Keratinocyte (primary cell): Measurements from ENCODE around the gene VWA7. TPM values are rescaled to one million over a fixed set of nuclear protein-coding genes. Genes with fewer than 3 reads are reported as not detected.
A peak's percentile ranks its signal among the peaks of the same experiment; 100 is the strongest.

Source experiments
- DNase-seq: peaks from one replicate; pipeline ENCODE4 v3.0.0-alpha.2; 2011; ENCODE audit warnings: low read depth, missing footprints, low spot score
- FAIRE-seq: peaks from 2 replicates; lab custom pipeline; 2011; peaks lifted over from hg19 to GRCh38; lab: Jason Lieb, UNC
- H2AFZ ChIP-seq: 2 replicates; pipeline ENCODE4 v1.6.0; 2012; ENCODE audit warnings: low read length, control low read depth, inconsistent platforms; ENCODE audit not compliant: control insufficient read depth
- H3K27ac ChIP-seq: 2 replicates; pipeline ENCODE4 v1.5.1; 2011; ENCODE audit warnings: low read length; ENCODE audit not compliant: control insufficient read depth, insufficient read depth
- H3K27me3 ChIP-seq: 3 replicates; pipeline ENCODE4 v1.6.0; 2011; ENCODE audit warnings: low read length; ENCODE audit not compliant: control insufficient read depth, insufficient read depth; ENCODE audit errors: extremely low read depth
- H3K36me3 ChIP-seq, 2 experiments: 2 replicates in 1 of 2; 3 replicates in 1 of 2; pipeline ENCODE4 v1.5.1; 2011; ENCODE audit warnings: low read length in 2 of 2, mild to moderate bottlenecking in 1 of 2; ENCODE audit not compliant: control insufficient read depth in 2 of 2, insufficient read depth in 2 of 2; ENCODE audit errors: extremely low read depth in 1 of 2
- H3K4me1 ChIP-seq: 3 replicates; pipeline ENCODE4 v1.5.1; 2011; ENCODE audit warnings: low read length; ENCODE audit not compliant: control insufficient read depth, insufficient read depth; ENCODE audit errors: extremely low read depth
- H3K4me2 ChIP-seq: 3 replicates; pipeline ENCODE4 v1.6.0; 2011; ENCODE audit warnings: low read depth, low read length; ENCODE audit not compliant: control insufficient read depth, insufficient read depth; ENCODE audit errors: extremely low read depth
- H3K4me3 ChIP-seq, 3 experiments: fragments of 200-600 bp in 1 of 3; sonication (generic) in 1 of 3; 2 replicates in 2 of 3; 3 replicates in 1 of 3; pipeline ENCODE4 v1.5.1; 2011 to 2016; ENCODE audit warnings: low read length in 3 of 3, mild to moderate bottlenecking in 3 of 3, control low read depth in 2 of 3, inconsistent platforms in 1 of 3, low read depth in 1 of 3, mixed read lengths in 1 of 3, mixed run types in 1 of 3, moderate library complexity in 1 of 3; ENCODE audit not compliant: control insufficient read depth in 2 of 3, insufficient read depth in 2 of 3; ENCODE audit errors: extremely low read depth in 1 of 3
- H3K79me2 ChIP-seq: 2 replicates; pipeline ENCODE4 v1.6.0; 2012; ENCODE audit warnings: low read length; ENCODE audit not compliant: control insufficient read depth, insufficient read depth
- H3K9ac ChIP-seq: 3 replicates; pipeline ENCODE4 v1.6.0; 2011; ENCODE audit warnings: low read length; ENCODE audit not compliant: control insufficient read depth, insufficient read depth; ENCODE audit errors: extremely low read depth
- H3K9me1 ChIP-seq: 3 replicates; pipeline ENCODE4 v1.6.0; 2011; ENCODE audit warnings: low read length; ENCODE audit not compliant: control insufficient read depth, insufficient read depth; ENCODE audit errors: extremely low read depth
- H3K9me3 ChIP-seq: 2 replicates; pipeline ENCODE4 v1.5.1; 2012; ENCODE audit warnings: low read depth, low read length; ENCODE audit not compliant: control insufficient read depth
- H4K20me1 ChIP-seq: 3 replicates; pipeline ENCODE4 v1.6.0; 2011; ENCODE audit warnings: low read length; ENCODE audit not compliant: control insufficient read depth, insufficient read depth; ENCODE audit errors: extremely low read depth
- EZH2 ChIP-seq: IDR thresholded peaks from one replicate; pipeline ENCODE4 v1.6.1; 2012; ENCODE audit warnings: inconsistent platforms, mild to moderate bottlenecking, low read length, moderate library complexity
- dilution Hi-C: fragments of 300-500 bp; cut with MboI; formaldehyde crosslinking; loops from one replicate; pipeline ENCODE4 v1.7.0; 2020; ENCODE audit warnings: low sequenced_read_pairs; ENCODE audit not compliant: extremely low pct_ligation_motif_present
- polyA plus RNA-seq, 5 experiments: library from polyadenylated mRNA; depleted of rRNA in 3 of 5; stranded (reverse) in 3 of 5; stranded (forward) in 1 of 5; unstranded in 1 of 5; fragments of >200 nt; gene quantifications; 1 replicate in 1 of 5; 2 replicates in 3 of 5; 3 replicates in 1 of 5; pipeline versions ENCODE4 v1.2.1 to v1.2.3, GENCODE V29; 2011 to 2012; ENCODE audit warnings: missing spikeins in 2 of 5, low read depth in 1 of 5, low replicate concordance in 1 of 5
- TF ChIP-seq, protein P1 (sequence below), 3 experiments: IDR thresholded peaks in 1 of 3; conservative IDR thresholded peaks in 1 of 3; optimal IDR thresholded peaks in 1 of 3; 2 replicates in 2 of 3; 3 replicates in 1 of 3; pipeline versions ENCODE3 to v1.5.1; 2011; ENCODE audit warnings: low read length in 3 of 3, mild to moderate bottlenecking in 3 of 3, moderate library complexity in 2 of 3, control low read depth in 1 of 3, inconsistent platforms in 1 of 3; ENCODE audit not compliant: insufficient read depth in 2 of 3; ENCODE audit errors: extremely low read depth in 1 of 3

Gene VWA7
- polyA plus RNA-seq, 1 donor (not counting 4 experiments of a cell fraction or from before 2014, with no cell fraction given), result 0.47 TPM

DNA sequence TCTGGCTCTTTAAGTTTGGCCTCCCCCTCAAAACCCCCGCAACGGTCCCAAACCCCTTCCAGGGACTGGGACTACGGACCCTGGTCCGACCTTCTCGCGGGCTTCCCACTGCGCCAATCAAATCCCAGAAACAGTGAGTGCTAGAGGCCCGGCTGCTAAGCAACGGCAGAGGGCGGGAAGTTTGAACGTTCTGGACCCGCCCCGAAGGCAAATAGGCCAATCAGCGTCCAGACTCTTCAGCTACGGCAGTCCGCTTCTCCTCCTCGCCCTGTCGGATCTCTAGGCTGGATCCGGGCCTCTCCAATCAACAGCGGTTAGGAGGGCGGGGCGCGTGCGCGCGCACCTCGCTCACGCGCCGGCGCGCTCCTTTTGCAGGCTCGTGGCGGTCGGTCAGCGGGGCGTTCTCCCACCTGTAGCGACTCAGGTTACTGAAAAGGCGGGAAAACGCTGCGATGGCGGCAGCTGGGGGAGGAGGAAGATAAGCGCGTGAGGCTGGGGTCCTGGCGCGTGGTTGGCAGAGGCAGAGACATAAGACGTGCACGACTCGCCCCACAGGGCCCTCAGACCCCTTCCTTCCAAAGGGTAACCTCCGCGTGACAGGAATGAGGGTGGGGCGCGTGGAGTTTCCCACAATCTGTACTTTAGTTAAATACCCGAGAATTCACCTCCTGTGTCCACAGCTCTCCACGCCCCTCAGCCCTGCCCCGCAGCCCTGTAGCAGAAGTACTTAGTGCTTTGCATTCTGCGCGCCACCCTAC lies 37.3 kb downstream of the VWA7 start, which contains the start of gene MSH5:
Gene MSH5 (plus strand): TSS at position 367 of the 758 bp plus-strand sequence. CDS start 462 bp downstream, outside the sequence.
- FAIRE-seq (peak; percentile 23), DNase-seq (peak; percentile 93)
- no peak for TF ChIP-seq EZH2
- Histone ChIP-seq H3K9me3 (no peaks in the 10 kb centered on the region), H3K4me2 (peak within 1 kb of the TSS; percentile 81), H3K9me1 (no peaks in the 10 kb centered on the region), H3K27me3 (no peaks in the 10 kb centered on the region), H3K4me1 (peaks cover 26% of the 10 kb centered on the region), H3K36me3 (peaks cover 2 to 17% of the 10 kb centered on the region in 2 experiments), H3K9ac (peak within 1 kb of the TSS; percentile 88), H3K79me2 (peaks cover 21% of the 10 kb centered on the region), H3K27ac (peak within 1 kb of the TSS; percentile 83), H3K4me3 (peak within 1 kb of the TSS; percentile 72 to 88 (median 87)), H4K20me1 (no peaks in the 10 kb centered on the region), H2AFZ (peak within 1 kb of the TSS; percentile 87)
- dilution Hi-C loops, result no loop called here

DNA sequence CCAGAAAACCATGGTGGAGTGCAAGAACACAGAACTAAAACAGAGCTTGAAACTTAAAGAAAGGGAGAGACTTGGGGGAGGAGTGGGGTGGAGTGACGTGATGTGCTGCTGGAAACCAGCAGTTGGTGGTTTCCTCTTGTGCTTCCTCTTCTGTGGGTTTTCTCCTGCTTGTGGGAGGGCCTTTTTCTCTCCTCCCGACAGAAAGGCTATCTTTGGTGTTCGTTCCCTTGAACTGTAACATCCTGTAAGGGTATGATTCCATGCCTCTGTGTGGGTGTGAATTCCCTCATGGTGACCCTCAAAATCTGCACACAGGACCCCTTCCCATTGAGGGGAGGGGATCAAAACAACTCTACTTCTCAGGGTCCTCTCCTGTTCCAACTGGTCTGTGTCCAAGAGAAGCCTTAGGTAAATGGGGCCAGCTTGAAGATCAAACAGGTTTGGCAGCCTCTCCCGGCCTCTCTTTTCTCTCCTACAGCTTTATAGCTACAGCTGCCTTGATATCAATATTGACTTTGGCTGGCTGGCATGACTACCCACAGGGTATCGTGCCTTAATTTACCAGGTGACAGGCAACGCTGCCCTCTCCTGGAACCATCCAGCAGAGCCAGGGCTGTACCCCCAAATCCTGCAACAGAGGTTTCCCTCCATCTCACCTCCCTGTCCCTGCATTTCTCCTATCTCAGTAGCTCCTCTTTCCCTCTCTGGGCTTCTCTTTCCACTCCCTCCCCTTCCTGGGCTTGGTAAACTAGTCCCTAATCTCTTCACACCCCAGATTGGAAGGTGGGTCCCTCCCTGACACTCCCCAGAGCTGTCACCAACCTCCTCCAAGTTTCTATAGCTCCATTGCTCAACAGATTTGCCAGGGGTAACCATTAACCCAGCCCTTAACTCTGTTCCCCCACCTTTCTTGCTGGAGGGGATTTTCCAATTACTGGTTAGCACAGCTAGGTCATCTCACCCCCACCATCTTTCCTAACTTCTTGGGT lies 38.8 kb downstream of the VWA7 start:
- Histone ChIP-seq H2AFZ (peak overlapping the region; percentile 65), H3K9me3 (no peaks in the 10 kb centered on the region), H3K79me2 (peaks cover 36% of the 10 kb centered on the region), H3K27me3 (no peaks in the 10 kb centered on the region), H3K4me3 (peak overlapping the region in 2 of 3 experiments; percentile 37 to 43), H3K9ac (peak overlapping the region; percentile 64), H3K4me2 (peak overlapping the region; percentile 77), H3K9me1 (peaks cover 2% of the 10 kb centered on the region), H3K27ac (peak overlapping the region; percentile 80), H3K4me1 (peaks cover 39% of the 10 kb centered on the region), H4K20me1 (peaks cover 11% of the 10 kb centered on the region), H3K36me3 (peaks cover 13 to 30% of the 10 kb centered on the region in 2 experiments)
- no peak for TF ChIP-seq EZH2
- TF ChIP-seq, protein P1, sequence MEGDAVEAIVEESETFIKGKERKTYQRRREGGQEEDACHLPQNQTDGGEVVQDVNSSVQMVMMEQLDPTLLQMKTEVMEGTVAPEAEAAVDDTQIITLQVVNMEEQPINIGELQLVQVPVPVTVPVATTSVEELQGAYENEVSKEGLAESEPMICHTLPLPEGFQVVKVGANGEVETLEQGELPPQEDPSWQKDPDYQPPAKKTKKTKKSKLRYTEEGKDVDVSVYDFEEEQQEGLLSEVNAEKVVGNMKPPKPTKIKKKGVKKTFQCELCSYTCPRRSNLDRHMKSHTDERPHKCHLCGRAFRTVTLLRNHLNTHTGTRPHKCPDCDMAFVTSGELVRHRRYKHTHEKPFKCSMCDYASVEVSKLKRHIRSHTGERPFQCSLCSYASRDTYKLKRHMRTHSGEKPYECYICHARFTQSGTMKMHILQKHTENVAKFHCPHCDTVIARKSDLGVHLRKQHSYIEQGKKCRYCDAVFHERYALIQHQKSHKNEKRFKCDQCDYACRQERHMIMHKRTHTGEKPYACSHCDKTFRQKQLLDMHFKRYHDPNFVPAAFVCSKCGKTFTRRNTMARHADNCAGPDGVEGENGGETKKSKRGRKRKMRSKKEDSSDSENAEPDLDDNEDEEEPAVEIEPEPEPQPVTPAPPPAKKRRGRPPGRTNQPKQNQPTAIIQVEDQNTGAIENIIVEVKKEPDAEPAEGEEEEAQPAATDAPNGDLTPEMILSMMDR (optimal IDR thresholded peaks at IDR 0.05 in 1 of 3, IDR thresholded peaks at IDR 0.05 in 1 of 3, conservative IDR thresholded peaks at IDR 0.05 in 1 of 3; ENCODE audit: extremely low read depth in 1 of 3, insufficient read depth in 2 of 3, low read length in 3 of 3), result peak in 1 of 3 experiments; percentile 40
- dilution Hi-C loops, result no loop called here
- DNase-seq (no peak), FAIRE-seq (peak; percentile 60)
